HUES48 (cell line): ENCODE results near the gene NPFFR2.

Source experiments
- H3K27ac ChIP-seq: one replicate; pipeline ENCODE4 v1.7.0; 2013; ENCODE audit warnings: low read depth, low read length, inconsistent platforms
- H3K27me3 ChIP-seq: 2 replicates; pipeline ENCODE4 v1.6.1; 2013; ENCODE audit warnings: mild to moderate bottlenecking, low read length; ENCODE audit not compliant: control insufficient read depth, insufficient read depth
- H3K36me3 ChIP-seq: 2 replicates; pipeline ENCODE4 v1.6.1; 2013; ENCODE audit warnings: low read length; ENCODE audit not compliant: control insufficient read depth, insufficient read depth
- H3K4me1 ChIP-seq: 2 replicates; pipeline ENCODE4 v1.6.1; 2013; ENCODE audit warnings: mild to moderate bottlenecking, low read length; ENCODE audit not compliant: control insufficient read depth, insufficient read depth
- H3K4me3 ChIP-seq: 2 replicates; pipeline ENCODE4 v1.5.1; 2013; ENCODE audit warnings: mild to moderate bottlenecking, low read depth, low read length
- H3K9ac ChIP-seq: 2 replicates; pipeline ENCODE4 v1.6.1; 2013; ENCODE audit warnings: mild to moderate bottlenecking, low read depth, low read length, moderate library complexity
- H3K9me3 ChIP-seq: 2 replicates; pipeline ENCODE4 v1.6.1; 2013; ENCODE audit warnings: low read length; ENCODE audit not compliant: control insufficient read depth, insufficient read depth

The NPFFR2 gene

GRCh38 chr4:72031868-72032608 is at the start of gene NPFFR2:
Gene NPFFR2 (plus strand): TSS chr4:72032000. CDS start chr4:72128592, 96,592 bp downstream.
- H3K36me3 ChIP-seq: no peaks in the 10 kb centered on the region
- H3K4me3 ChIP-seq: peak within 1 kb of the TSS; percentile 64
- peaks cover 7% of the 10 kb centered on the region; the same call in 1 of the 2 replicates for H3K4me1 ChIP-seq
- H3K27ac ChIP-seq: no peak within 1 kb of the TSS
- H3K9me3 ChIP-seq: no peaks in the 10 kb centered on the region
- peak within 1 kb of the TSS; percentile 54 for H3K9ac ChIP-seq
- H3K27me3 ChIP-seq: no peaks in the 10 kb centered on the region; the same call in 1 of the 2 replicates

GRCh38 chr4:71992571-71993312 is 39.1 kb upstream of the NPFFR2 start:
- no peak overlapping the region for H3K4me3 ChIP-seq
- peaks cover 13% of the 10 kb centered on the region for H3K9me3 ChIP-seq
- no peaks in the 10 kb centered on the region for H3K36me3 ChIP-seq
- H3K27ac ChIP-seq: no peak overlapping the region
- no peaks in the 10 kb centered on the region for H3K4me1 ChIP-seq
- no peak overlapping the region for H3K9ac ChIP-seq
- H3K27me3 ChIP-seq: no peaks in the 10 kb centered on the region

GRCh38 chr4:71994559-71994958 is 37.2 kb upstream of the NPFFR2 start:
- Histone ChIP-seq H3K4me1 (no peaks in the 10 kb centered on the region), H3K27ac (no peak overlapping the region), H3K27me3 (no peaks in the 10 kb centered on the region), H3K4me3 (no peak overlapping the region), H3K9ac (no peak overlapping the region), H3K9me3 (peaks cover 13% of the 10 kb centered on the region), H3K36me3 (no peaks in the 10 kb centered on the region)

GRCh38 chr4:71995297-71995696 is 36.5 kb upstream of the NPFFR2 start:
- Histone ChIP-seq H3K4me1 (no peaks in the 10 kb centered on the region), H3K4me3 (no peak overlapping the region; the same call in 1 of the 2 replicates), H3K27ac (no peak overlapping the region), H3K9me3 (peaks cover 13% of the 10 kb centered on the region), H3K36me3 (no peaks in the 10 kb centered on the region), H3K27me3 (no peaks in the 10 kb centered on the region), H3K9ac (no peak overlapping the region)

- Histone ChIP-seq H3K27ac (no peak overlapping the region), H3K9me3 (no peaks in the 10 kb centered on the region), H3K9ac (no peak overlapping the region), H3K4me3 (no peak overlapping the region), H3K27me3 (no peaks in the 10 kb centered on the region), H3K36me3 (no peaks in the 10 kb centered on the region), H3K4me1 (no peaks in the 10 kb centered on the region)
Observed at GRCh38 chr4:72006586-72006985, 25.2 kb upstream of the NPFFR2 start.

- no peaks in the 10 kb centered on the region for H3K9me3 ChIP-seq
- no peak overlapping the region for H3K9ac ChIP-seq
- peaks cover 3% of the 10 kb centered on the region; the same call in 1 of the 2 replicates for H3K4me1 ChIP-seq
- no peaks in the 10 kb centered on the region for H3K36me3 ChIP-seq
- H3K27ac ChIP-seq: no peak overlapping the region
- H3K4me3 ChIP-seq: no peak overlapping the region
- no peaks in the 10 kb centered on the region for H3K27me3 ChIP-seq
Observed at GRCh38 chr4:72011906-72012305, 19.9 kb upstream of the NPFFR2 start.

GRCh38 chr4:72016011-72016410 is 15.8 kb upstream of the NPFFR2 start:
- H3K27ac ChIP-seq: no peak overlapping the region
- no peaks in the 10 kb centered on the region for H3K36me3 ChIP-seq
- no peak overlapping the region for H3K4me3 ChIP-seq
- H3K4me1 ChIP-seq: peaks cover 3% of the 10 kb centered on the region; the same call in 1 of the 2 replicates
- no peaks in the 10 kb centered on the region for H3K27me3 ChIP-seq
- no peak overlapping the region for H3K9ac ChIP-seq
- no peaks in the 10 kb centered on the region for H3K9me3 ChIP-seq

GRCh38 chr4:72019688-72020087 is 12.1 kb upstream of the NPFFR2 start:
- H3K27me3 ChIP-seq: no peaks in the 10 kb centered on the region
- no peaks in the 10 kb centered on the region for H3K9me3 ChIP-seq
- peaks cover 3% of the 10 kb centered on the region; the same call in 1 of the 2 replicates for H3K4me1 ChIP-seq
- no peaks in the 10 kb centered on the region for H3K36me3 ChIP-seq
- H3K4me3 ChIP-seq: no peak overlapping the region
- no peak overlapping the region for H3K27ac ChIP-seq
- no peak overlapping the region for H3K9ac ChIP-seq

GRCh38 chr4:72022553-72022952 is 9.2 kb upstream of the NPFFR2 start:
- Histone ChIP-seq H3K4me3 (no peak overlapping the region), H3K9me3 (no peaks in the 10 kb centered on the region), H3K27me3 (no peaks in the 10 kb centered on the region), H3K36me3 (no peaks in the 10 kb centered on the region), H3K4me1 (0 out of 2 replicates have a peak, but pooled peaks cover 4% of the 10 kb centered on the region), H3K9ac (no peak overlapping the region), H3K27ac (no peak overlapping the region)

GRCh38 chr4:72055566-72055965 is 23.8 kb downstream of the NPFFR2 start:
- no peaks in the 10 kb centered on the region for H3K4me1 ChIP-seq
- no peaks in the 10 kb centered on the region for H3K9me3 ChIP-seq
- H3K9ac ChIP-seq: no peak overlapping the region
- H3K36me3 ChIP-seq: no peaks in the 10 kb centered on the region
- no peak overlapping the region for H3K27ac ChIP-seq
- no peaks in the 10 kb centered on the region for H3K27me3 ChIP-seq
- H3K4me3 ChIP-seq: no peak overlapping the region

- no peaks in the 10 kb centered on the region for H3K36me3 ChIP-seq
- no peak overlapping the region for H3K4me3 ChIP-seq
- no peaks in the 10 kb centered on the region for H3K9me3 ChIP-seq
- H3K27ac ChIP-seq: no peak overlapping the region
- no peak overlapping the region for H3K9ac ChIP-seq
- no peaks in the 10 kb centered on the region for H3K4me1 ChIP-seq
- H3K27me3 ChIP-seq: no peaks in the 10 kb centered on the region
Observed at GRCh38 chr4:72063726-72064125, 31.9 kb downstream of the NPFFR2 start.
